ENCODE results near the gene GIGYF2. TPM values are rescaled to one million over a fixed set of nuclear protein-coding genes. Genes with fewer than 3 reads are reported as not detected.

Gene GIGYF2
- total RNA-seq, 1 donor: 57.2 TPM

DNA sequence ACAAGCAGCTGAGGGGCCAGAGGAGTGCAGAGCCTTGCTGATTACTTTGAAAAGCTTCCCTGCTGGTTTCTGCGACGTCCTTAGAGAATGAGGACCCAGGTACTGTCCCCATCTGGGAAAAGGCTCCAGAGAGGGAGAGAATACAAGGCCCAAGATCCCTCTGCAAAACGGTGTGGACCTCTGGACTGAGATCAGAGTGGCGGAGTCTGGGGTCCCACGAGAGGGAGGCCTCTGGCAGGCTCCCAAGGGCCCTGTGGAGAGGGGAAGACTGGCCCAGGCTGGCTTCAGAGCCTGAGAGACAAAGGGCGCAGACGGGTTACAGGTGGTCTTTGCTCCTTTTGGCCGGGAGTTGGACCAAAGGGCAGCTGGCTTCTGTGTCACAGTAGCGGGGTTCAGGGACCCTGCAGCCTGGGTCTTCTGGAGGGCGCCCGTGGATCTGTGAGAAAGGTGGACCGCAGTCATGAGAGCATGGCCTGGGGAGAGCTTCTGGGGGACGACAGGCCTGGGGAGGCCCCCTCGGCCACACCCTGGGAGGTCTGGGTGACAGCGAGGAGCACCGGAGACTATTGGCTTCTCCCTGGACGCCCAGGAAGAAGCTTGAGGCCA is 173.7 kb downstream of the GIGYF2 start:
- no peaks in the 10 kb centered on the region for H3K9me3 ChIP-seq (ENCODE audit: low read depth, low read length)
- H3K36me3 ChIP-seq (ENCODE audit: insufficient read depth, low read length): no peaks in the 10 kb centered on the region
- no peaks in the 10 kb centered on the region for H4K20me1 ChIP-seq (ENCODE audit: insufficient read depth, low read length)
- no peaks in the 10 kb centered on the region for H3K79me2 ChIP-seq (ENCODE audit: insufficient read depth, low read length)
- peak; percentile 56 for DNase-seq (ENCODE audit: insufficient read length, low spot score, missing footprints)
- no peak overlapping the region for H2AFZ ChIP-seq (ENCODE audit: low read length)
- no peaks in the 10 kb centered on the region for H3K4me1 ChIP-seq (ENCODE audit: insufficient read depth, low read length)
- H3K4me3 ChIP-seq (ENCODE audit: insufficient read depth, low read length): no peak overlapping the region
- TF ChIP-seq, protein P1, sequence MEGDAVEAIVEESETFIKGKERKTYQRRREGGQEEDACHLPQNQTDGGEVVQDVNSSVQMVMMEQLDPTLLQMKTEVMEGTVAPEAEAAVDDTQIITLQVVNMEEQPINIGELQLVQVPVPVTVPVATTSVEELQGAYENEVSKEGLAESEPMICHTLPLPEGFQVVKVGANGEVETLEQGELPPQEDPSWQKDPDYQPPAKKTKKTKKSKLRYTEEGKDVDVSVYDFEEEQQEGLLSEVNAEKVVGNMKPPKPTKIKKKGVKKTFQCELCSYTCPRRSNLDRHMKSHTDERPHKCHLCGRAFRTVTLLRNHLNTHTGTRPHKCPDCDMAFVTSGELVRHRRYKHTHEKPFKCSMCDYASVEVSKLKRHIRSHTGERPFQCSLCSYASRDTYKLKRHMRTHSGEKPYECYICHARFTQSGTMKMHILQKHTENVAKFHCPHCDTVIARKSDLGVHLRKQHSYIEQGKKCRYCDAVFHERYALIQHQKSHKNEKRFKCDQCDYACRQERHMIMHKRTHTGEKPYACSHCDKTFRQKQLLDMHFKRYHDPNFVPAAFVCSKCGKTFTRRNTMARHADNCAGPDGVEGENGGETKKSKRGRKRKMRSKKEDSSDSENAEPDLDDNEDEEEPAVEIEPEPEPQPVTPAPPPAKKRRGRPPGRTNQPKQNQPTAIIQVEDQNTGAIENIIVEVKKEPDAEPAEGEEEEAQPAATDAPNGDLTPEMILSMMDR (IDR thresholded peaks at IDR 0.05; ENCODE audit: extremely low read depth, low read depth, low read length): no peak
- H3K27me3 ChIP-seq (ENCODE audit: insufficient read depth, low read length): peaks cover 6% of the 10 kb centered on the region
- no peak overlapping the region for H3K27ac ChIP-seq (ENCODE audit: low read depth, low read length)
- no peak overlapping the region for H3K4me2 ChIP-seq (ENCODE audit: insufficient read depth, low read length)

DNA sequence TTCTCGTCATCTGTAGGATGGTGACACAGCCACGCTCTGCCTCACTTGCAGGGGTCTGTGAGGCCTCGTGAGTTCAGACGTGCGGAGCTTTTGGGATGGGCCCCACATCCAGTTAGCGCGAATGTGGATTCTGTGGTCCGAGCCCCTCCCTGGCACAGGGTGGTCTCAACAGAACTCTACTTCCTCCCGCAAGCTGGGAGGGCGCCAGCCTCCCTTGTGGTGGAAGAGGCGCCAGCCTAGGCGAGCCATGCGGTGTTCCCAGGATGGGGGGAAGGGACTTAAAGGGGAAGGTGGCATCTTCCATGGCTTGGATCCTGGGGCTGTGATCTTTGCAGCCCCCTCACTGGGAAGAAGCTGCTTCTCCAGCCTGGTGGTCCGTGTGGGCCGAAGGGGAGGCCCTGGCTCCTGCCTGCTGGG is 174.3 kb downstream of the GIGYF2 start:
- H3K27ac ChIP-seq (ENCODE audit: low read depth, low read length): no peak overlapping the region

DNA sequence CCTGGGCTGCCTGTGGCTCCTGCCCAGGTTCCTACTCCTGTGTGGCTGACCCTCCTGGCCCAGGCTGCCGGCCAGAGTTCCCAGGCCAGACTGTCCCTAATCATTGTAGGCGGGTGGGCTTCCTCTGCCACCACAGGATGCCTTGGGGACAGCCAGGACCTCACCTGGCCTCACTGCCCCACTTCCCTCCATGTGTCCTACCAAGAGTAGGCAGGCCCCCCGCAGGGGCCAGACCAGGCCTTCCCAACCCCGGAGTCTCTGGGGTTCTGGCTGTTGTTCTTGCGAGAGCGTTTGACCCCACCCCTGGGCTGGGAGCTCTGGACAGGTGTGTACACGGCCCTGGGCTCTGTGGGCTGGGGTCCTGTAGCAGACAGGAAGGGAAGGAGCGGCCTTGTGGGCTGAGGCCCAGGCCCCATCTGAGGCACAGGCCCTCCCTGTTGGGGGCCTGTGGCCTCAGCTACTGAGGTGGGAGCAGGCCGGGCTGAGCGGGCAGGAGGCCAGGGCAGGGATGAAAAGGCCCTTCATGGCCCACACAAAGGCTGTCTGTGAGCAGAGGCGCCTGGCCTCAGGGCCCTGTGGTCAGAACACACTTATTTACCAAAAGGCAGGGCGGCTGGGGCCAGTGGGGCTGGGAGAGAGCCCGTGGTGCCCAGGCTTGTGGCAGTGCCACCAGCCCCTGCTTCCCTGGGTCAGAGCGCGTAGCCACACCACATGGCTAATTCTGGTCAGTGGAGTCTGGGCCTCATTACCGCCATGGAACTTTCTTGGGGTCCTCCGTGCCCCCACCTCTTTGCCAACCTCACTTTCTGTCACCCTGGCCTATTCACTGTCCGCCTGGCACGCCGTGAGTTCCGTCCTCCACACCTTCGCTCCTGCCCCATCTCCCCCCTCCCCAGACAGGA is 175.0 kb downstream of the GIGYF2 start:
- no peaks in the 10 kb centered on the region for H3K79me2 ChIP-seq (ENCODE audit: insufficient read depth, low read length)
- peaks cover 6% of the 10 kb centered on the region for H3K27me3 ChIP-seq (ENCODE audit: insufficient read depth, low read length)
- no peak overlapping the region for H3K4me3 ChIP-seq (ENCODE audit: insufficient read depth, low read length)
- H3K4me2 ChIP-seq (ENCODE audit: insufficient read depth, low read length): no peak overlapping the region
- H3K9me3 ChIP-seq (ENCODE audit: low read depth, low read length): no peaks in the 10 kb centered on the region
- H3K36me3 ChIP-seq (ENCODE audit: insufficient read depth, low read length): no peaks in the 10 kb centered on the region
- H2AFZ ChIP-seq (ENCODE audit: low read length): no peak overlapping the region
- H4K20me1 ChIP-seq (ENCODE audit: insufficient read depth, low read length): no peaks in the 10 kb centered on the region
- no peak overlapping the region for H3K27ac ChIP-seq (ENCODE audit: low read depth, low read length)
- peak; percentile 60 for DNase-seq (ENCODE audit: insufficient read length, low spot score, missing footprints)
- H3K4me1 ChIP-seq (ENCODE audit: insufficient read depth, low read length): no peaks in the 10 kb centered on the region
- TF ChIP-seq, protein P1 (IDR thresholded peaks at IDR 0.05; ENCODE audit: extremely low read depth, low read depth, low read length): no peak

More for the DNA sequence above, 174.3 kb downstream of the GIGYF2 start:
- TF ChIP-seq, protein P1 (IDR thresholded peaks at IDR 0.05; ENCODE audit: extremely low read depth, low read depth, low read length): no peak
- Histone ChIP-seq H3K4me1 (ENCODE audit: insufficient read depth, low read length) (no peaks in the 10 kb centered on the region), H3K27me3 (ENCODE audit: insufficient read depth, low read length) (peaks cover 6% of the 10 kb centered on the region), H2AFZ (ENCODE audit: low read length) (no peak overlapping the region), H4K20me1 (ENCODE audit: insufficient read depth, low read length) (no peaks in the 10 kb centered on the region), H3K4me3 (ENCODE audit: insufficient read depth, low read length) (no peak overlapping the region), H3K4me2 (ENCODE audit: insufficient read depth, low read length) (no peak overlapping the region), H3K9me3 (ENCODE audit: low read depth, low read length) (no peaks in the 10 kb centered on the region), H3K36me3 (ENCODE audit: insufficient read depth, low read length) (no peaks in the 10 kb centered on the region), H3K79me2 (ENCODE audit: insufficient read depth, low read length) (no peaks in the 10 kb centered on the region)
- peak; percentile 49 for DNase-seq (ENCODE audit: insufficient read length, low spot score, missing footprints)

DNA sequence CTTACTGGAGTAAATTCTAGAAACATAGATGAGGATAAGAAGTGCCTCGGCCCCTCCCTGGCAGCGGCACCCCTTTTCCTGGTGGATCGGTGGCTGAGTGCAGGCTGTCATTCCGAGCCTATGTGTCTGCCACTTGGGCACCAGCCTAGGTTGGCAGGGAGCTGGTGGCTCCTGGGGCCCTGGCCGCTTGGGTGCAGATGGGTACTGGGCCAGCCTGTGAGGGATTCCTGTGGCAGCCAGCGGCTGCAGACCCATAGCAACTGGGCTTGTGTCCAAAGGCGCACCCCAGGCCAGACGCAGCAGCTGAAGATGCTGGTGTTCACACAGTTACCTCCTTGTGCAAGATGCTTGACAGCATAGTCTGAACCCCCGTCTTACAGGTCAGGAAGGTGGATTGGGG is 175.7 kb downstream of the GIGYF2 start:
- no peak overlapping the region for H3K4me2 ChIP-seq (ENCODE audit: insufficient read depth, low read length)
- no peak overlapping the region for H3K4me3 ChIP-seq (ENCODE audit: insufficient read depth, low read length)
- H3K9me3 ChIP-seq (ENCODE audit: low read depth, low read length): no peaks in the 10 kb centered on the region
- TF ChIP-seq, protein P1 (IDR thresholded peaks at IDR 0.05; ENCODE audit: extremely low read depth, low read depth, low read length): no peak
- peak; percentile 82 for DNase-seq (ENCODE audit: insufficient read length, low spot score, missing footprints)
- no peak overlapping the region for H3K27ac ChIP-seq (ENCODE audit: low read depth, low read length)
- no peaks in the 10 kb centered on the region for H3K79me2 ChIP-seq (ENCODE audit: insufficient read depth, low read length)
- H3K27me3 ChIP-seq (ENCODE audit: insufficient read depth, low read length): peaks cover 6% of the 10 kb centered on the region
- H2AFZ ChIP-seq (ENCODE audit: low read length): no peak overlapping the region
- no peaks in the 10 kb centered on the region for H3K36me3 ChIP-seq (ENCODE audit: insufficient read depth, low read length)
- H3K4me1 ChIP-seq (ENCODE audit: insufficient read depth, low read length): no peaks in the 10 kb centered on the region
- H4K20me1 ChIP-seq (ENCODE audit: insufficient read depth, low read length): no peaks in the 10 kb centered on the region

Measured in osteoblast (primary cell).